ENCODE measurements around the gene TADA2A.
"Not testable (repeated sequence)": the region's sequence is repeated elsewhere in the genome, so short reads cannot be mapped to it uniquely, and the experiment has no call there.

TADA2A gene

DNA sequence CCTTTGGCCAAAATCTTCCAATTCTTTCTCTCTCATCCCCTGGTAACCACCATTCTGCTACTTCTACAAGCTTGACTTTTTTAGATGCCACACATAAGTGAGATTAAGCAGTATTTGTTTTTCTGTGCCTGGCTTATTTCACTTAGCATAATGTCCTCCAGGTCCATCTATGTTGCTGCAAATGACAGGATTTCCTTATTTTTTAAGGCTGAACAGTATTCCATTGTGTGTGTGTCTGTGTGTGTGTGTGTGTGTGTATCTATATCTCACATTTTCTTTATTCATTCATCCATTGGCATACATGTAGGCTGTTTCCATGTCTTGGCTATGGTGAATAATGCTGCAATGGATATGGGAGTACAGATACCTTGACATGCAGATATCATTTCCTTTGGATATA lies 6.2 kb upstream of the TADA2A start:
- Histone ChIP-seq H3K79me2 (ENCODE audit: insufficient read depth, low read depth) (peaks cover 17% of the 10 kb centered on the region; the same call in 1 of the 2 replicates), H3K9ac (no peak overlapping the region), H3K27ac (no peak overlapping the region), H3K36me3 (ENCODE audit: insufficient read depth) (no peaks in the 10 kb centered on the region), H3K4me2 (no peak overlapping the region), H3K4me1 (ENCODE audit: low read depth, poor library complexity, severe bottlenecking) (peaks cover 25% of the 10 kb centered on the region), H3K27me3 (ENCODE audit: insufficient read depth, low read depth) (no peaks in the 10 kb centered on the region), H4K20me1 (ENCODE audit: insufficient read depth) (no peaks in the 10 kb centered on the region), H3K4me3 (IDR thresholded peaks at IDR 0.05; ENCODE audit: insufficient read depth, low read depth, low read length) (no peak overlapping the region), H2AFZ (ENCODE audit: low read depth) (no peak overlapping the region)
- TF ChIP-seq, protein P1, sequence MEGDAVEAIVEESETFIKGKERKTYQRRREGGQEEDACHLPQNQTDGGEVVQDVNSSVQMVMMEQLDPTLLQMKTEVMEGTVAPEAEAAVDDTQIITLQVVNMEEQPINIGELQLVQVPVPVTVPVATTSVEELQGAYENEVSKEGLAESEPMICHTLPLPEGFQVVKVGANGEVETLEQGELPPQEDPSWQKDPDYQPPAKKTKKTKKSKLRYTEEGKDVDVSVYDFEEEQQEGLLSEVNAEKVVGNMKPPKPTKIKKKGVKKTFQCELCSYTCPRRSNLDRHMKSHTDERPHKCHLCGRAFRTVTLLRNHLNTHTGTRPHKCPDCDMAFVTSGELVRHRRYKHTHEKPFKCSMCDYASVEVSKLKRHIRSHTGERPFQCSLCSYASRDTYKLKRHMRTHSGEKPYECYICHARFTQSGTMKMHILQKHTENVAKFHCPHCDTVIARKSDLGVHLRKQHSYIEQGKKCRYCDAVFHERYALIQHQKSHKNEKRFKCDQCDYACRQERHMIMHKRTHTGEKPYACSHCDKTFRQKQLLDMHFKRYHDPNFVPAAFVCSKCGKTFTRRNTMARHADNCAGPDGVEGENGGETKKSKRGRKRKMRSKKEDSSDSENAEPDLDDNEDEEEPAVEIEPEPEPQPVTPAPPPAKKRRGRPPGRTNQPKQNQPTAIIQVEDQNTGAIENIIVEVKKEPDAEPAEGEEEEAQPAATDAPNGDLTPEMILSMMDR (conservative IDR thresholded peaks at IDR 0.05; ENCODE audit: low read depth, low read length): no peak

DNA sequence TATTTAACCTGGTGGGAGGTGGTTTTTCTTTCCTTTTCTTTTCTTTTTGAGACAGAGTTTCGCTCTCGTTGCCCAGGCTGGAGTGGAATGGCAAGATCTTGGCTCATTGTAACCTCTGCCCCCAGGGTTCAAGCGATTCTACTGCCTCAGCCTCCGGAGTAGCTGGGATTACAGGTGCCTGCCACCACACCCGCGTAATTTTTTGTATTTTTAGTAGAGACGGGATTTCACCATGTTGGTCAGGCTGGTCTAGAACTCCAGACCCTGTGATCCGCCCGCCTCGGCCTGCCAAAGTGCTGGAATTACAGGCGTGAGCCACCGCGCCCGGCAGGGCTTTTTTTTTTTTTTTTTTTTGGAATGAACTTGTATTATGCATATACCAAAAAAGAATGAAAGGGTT lies 1.2 kb upstream of the TADA2A start:
- Histone ChIP-seq H3K9ac (peak overlapping the region; percentile 92; the same call in 1 of the 2 replicates), H3K4me1 (ENCODE audit: low read depth, poor library complexity, severe bottlenecking) (peaks cover 24% of the 10 kb centered on the region), H3K27ac (0 out of 2 replicates have a peak overlapping the region, but pooled peaks have one; percentile 70), H3K79me2 (ENCODE audit: insufficient read depth, low read depth) (peaks cover 51% of the 10 kb centered on the region), H3K4me2 (peak overlapping the region; percentile 90)
- not testable (repeated sequence) for H2AFZ ChIP-seq (ENCODE audit: low read depth); H3K4me3 ChIP-seq (IDR thresholded peaks at IDR 0.05; ENCODE audit: insufficient read depth, low read depth, low read length); H3K27me3 ChIP-seq (ENCODE audit: insufficient read depth, low read depth); H3K36me3 ChIP-seq (ENCODE audit: insufficient read depth); H4K20me1 ChIP-seq (ENCODE audit: insufficient read depth)

DNA sequence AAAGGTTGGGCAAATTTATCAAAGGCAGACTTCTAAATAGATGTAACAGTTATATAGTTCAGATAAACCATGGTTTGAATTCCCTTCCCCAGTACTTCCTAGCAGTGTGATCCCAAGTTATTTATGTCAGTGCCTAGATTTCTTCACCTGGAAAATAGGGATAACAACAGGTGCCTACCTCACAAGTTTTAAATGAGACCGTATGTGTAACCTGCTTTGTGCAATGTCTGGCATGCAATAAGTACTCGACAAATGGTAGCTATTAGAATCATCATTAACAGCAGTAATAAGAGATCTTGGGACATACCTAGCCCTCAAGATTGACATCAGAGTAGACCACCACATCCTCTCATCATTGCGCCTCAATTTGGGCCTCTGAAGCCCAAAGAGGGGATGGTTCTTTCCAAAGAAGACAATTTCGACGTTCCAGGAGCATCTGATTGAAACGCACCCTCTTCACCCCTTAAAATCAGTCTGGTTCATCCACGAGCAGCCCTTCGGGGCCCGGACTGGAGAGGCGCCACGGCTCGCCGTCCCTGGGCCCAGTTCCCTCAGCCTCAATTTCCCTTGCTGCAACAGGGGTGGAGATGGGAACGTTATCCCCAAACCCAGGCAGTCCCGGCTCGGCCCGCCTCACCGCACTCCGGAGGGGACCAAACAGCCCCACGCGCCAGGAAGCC lies 591 bp upstream of the TADA2A start:
- H3K4me1 ChIP-seq (ENCODE audit: low read depth, poor library complexity, severe bottlenecking): peaks cover 24% of the 10 kb centered on the region
- TF ChIP-seq, protein P1 (conservative IDR thresholded peaks at IDR 0.05; ENCODE audit: low read depth, low read length): no peak
- peak overlapping the region; percentile 92 for H3K9ac ChIP-seq
- no peaks in the 10 kb centered on the region for H3K36me3 ChIP-seq (ENCODE audit: insufficient read depth)
- H3K79me2 ChIP-seq (ENCODE audit: insufficient read depth, low read depth): peaks cover 51% of the 10 kb centered on the region
- H2AFZ ChIP-seq (ENCODE audit: low read depth): peak overlapping the region; percentile 86
- H3K27ac ChIP-seq: peak overlapping the region; percentile 70
- no peak overlapping the region for H3K4me3 ChIP-seq (IDR thresholded peaks at IDR 0.05; ENCODE audit: insufficient read depth, low read depth, low read length)
- H4K20me1 ChIP-seq (ENCODE audit: insufficient read depth): no peaks in the 10 kb centered on the region
- peak overlapping the region; percentile 90 for H3K4me2 ChIP-seq
- no peaks in the 10 kb centered on the region for H3K27me3 ChIP-seq (ENCODE audit: insufficient read depth, low read depth)

DNA sequence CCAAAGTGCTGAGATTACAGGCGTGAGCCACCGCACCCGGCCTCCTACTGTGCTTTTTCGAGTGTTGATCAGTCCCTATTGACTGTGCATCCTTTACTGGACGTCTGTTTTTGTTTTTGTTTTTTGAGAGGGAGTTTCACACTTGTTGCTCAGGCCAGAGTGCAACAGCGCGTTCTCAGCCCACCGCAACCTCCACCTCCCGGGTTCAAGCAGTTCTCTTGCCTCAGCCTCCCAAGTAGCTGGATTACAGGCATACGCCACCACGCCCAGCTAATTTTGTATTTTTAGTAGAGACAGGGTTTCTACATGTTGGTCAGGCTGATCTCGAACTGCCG lies 1.4 kb downstream of the TADA2A start:
- H3K79me2 ChIP-seq (ENCODE audit: insufficient read depth, low read depth): peaks cover 51% of the 10 kb centered on the region
- H3K4me1 ChIP-seq (ENCODE audit: low read depth, poor library complexity, severe bottlenecking): peaks cover 24% of the 10 kb centered on the region
- peak overlapping the region; percentile 81; the same call in 1 of the 2 replicates for H3K4me2 ChIP-seq
- H3K9ac ChIP-seq: peak overlapping the region; percentile 88; the same call in 1 of the 2 replicates
- not testable (repeated sequence) for H2AFZ ChIP-seq (ENCODE audit: low read depth); H3K27me3 ChIP-seq (ENCODE audit: insufficient read depth, low read depth); H3K36me3 ChIP-seq (ENCODE audit: insufficient read depth); H3K27ac ChIP-seq; H3K4me3 ChIP-seq (IDR thresholded peaks at IDR 0.05; ENCODE audit: insufficient read depth, low read depth, low read length); H4K20me1 ChIP-seq (ENCODE audit: insufficient read depth)

DNA sequence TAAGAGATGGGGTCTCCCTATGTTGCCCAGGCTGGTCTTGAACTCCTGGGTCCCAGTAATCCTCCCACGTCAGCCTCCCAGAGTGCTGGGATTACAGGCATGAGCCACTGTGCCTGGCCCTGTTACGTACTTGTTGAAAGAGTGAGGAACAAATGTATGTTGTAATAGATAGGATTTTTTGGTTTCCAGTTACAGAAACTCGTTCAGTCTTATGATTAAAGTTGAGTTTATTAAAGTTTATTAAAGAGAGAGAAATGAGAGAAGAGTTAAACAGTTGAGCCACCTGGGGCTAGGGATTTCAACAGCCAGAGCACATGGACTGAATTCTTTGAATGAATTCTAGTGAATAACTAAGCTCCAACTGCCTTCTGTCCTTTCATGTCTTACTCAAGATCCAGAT lies 3.7 kb downstream of the TADA2A start:
- H3K36me3 ChIP-seq (ENCODE audit: insufficient read depth): peaks cover 4% of the 10 kb centered on the region; the same call in 1 of the 2 replicates
- TF ChIP-seq, protein P1 (conservative IDR thresholded peaks at IDR 0.05; ENCODE audit: low read depth, low read length): no peak
- no peak overlapping the region for H3K4me3 ChIP-seq (IDR thresholded peaks at IDR 0.05; ENCODE audit: insufficient read depth, low read depth, low read length)
- no peak overlapping the region for H2AFZ ChIP-seq (ENCODE audit: low read depth)
- no peaks in the 10 kb centered on the region for H4K20me1 ChIP-seq (ENCODE audit: insufficient read depth)
- H3K9ac ChIP-seq: no peak overlapping the region
- no peak overlapping the region for H3K4me2 ChIP-seq
- H3K79me2 ChIP-seq (ENCODE audit: insufficient read depth, low read depth): peaks cover 39% of the 10 kb centered on the region
- no peaks in the 10 kb centered on the region for H3K27me3 ChIP-seq (ENCODE audit: insufficient read depth, low read depth)
- H3K27ac ChIP-seq: no peak overlapping the region
- peaks cover 12% of the 10 kb centered on the region for H3K4me1 ChIP-seq (ENCODE audit: low read depth, poor library complexity, severe bottlenecking)

All from KMS-11 (cell line).